Melanocyte of skin (primary cell): ENCODE measurements around the gene EEF1G. TPM values are rescaled to one million over a fixed set of nuclear protein-coding genes. Genes with fewer than 3 reads are reported as not detected.

Source experiments
- small RNA-seq, 2 donors: library from RNA; depleted of rRNA; stranded (forward); fragments of <200 nt; gene quantifications; one replicate each; pipeline ENCODE3, GENCODE V24; 2012
- total RNA-seq, 2 donors: library from RNA; depleted of rRNA; stranded (reverse); fragments of >200 nt; gene quantifications; 2 replicates each; pipeline ENCODE4 v1.2.3, GENCODE V29; 2012

The EEF1G gene
- total RNA-seq = 100 to 1,000 TPM; 357 to 708 TPM

GRCh38 chr11:62573592-62574362 lies at the start of gene EEF1G:
Gene EEF1G (minus strand): TSS chr11:62573891. CDS start chr11:62573842, 49 bp downstream.

GRCh38 chr11:62621567-62622470 lies 48.1 kb upstream of the EEF1G start, which contains the start of gene B3GAT3:
Gene B3GAT3 (minus strand): TSS chr11:62621986. CDS start chr11:62621947, 39 bp downstream.

GRCh38 chr11:62612366-62613290 lies 38.9 kb upstream of the EEF1G start, which contains the start of the genes EML3 and ROM1:
Gene EML3 (minus strand): TSS chr11:62612775. CDS start chr11:62612457, 318 bp downstream.
Gene ROM1 (plus strand): TSS chr11:62613257. CDS start chr11:62613282, 25 bp downstream.

GRCh38 chr11:62601372-62602140 lies 27.9 kb upstream of the EEF1G start, which contains the start of gene MTA2:
Gene MTA2 (minus strand): TSS chr11:62601865. CDS start chr11:62601450, 415 bp downstream.

GRCh38 chr11:62591448-62592145 lies 17.9 kb upstream of the EEF1G start, which contains the start of gene TUT1:
Gene TUT1 (minus strand): TSS chr11:62591523. CDS start chr11:62591485, 38 bp downstream.

GRCh38 chr11:62546244-62546928 lies 27.3 kb downstream of the EEF1G start, which contains the start of gene AHNAK:
Gene AHNAK (minus strand): TSS chr11:62546806. CDS start chr11:62536098, 10,708 bp downstream.

Small RNAs within 50 kb of the gene (small RNA-seq; reads per million reads assigned to genes)
- gene AP001458.1 (0 reads per million in 2 donors), gene EEF1G (0 reads per million in 2 donors), gene MIR6747 (0.41 to 0.56 reads per million in 2 donors)

Other genes starting within 250 kb of the EEF1G start
- gene ASRGL1, start 236.4 kb downstream of the EEF1G start, total RNA-seq = 1 to 10 TPM; 2.1 to 4.3 TPM
- not detected for gene SCGB1A1, start 154.9 kb downstream of the EEF1G start, total RNA-seq
- gene AHNAK, start 27.1 kb downstream of the EEF1G start, total RNA-seq = 100 to 1,000 TPM; 261 to 266 TPM
- 1 to 10 TPM; 6.5 to 7.0 TPM for gene TUT1, start 17.6 kb upstream of the EEF1G start, total RNA-seq
- 100 to 1,000 TPM; 102 to 164 TPM for gene MTA2, start 28.0 kb upstream of the EEF1G start, total RNA-seq
- 10 to 100 TPM; 15.3 to 19.3 TPM for gene EML3, start 38.9 kb upstream of the EEF1G start, total RNA-seq
- 1 to 10 TPM in 1 of 2 donors, under 1 TPM in 1; 1.00 to 1.0 TPM for gene ROM1, start 39.4 kb upstream of the EEF1G start, total RNA-seq
- 10 to 100 TPM; 50.3 to 51.3 TPM for gene B3GAT3, start 48.1 kb upstream of the EEF1G start, total RNA-seq
- gene GANAB, start 72.7 kb upstream of the EEF1G start, total RNA-seq = 100 to 1,000 TPM; 140 to 155 TPM
- 10 to 100 TPM; 26.2 to 28.0 TPM for gene INTS5, start 79.4 kb upstream of the EEF1G start, total RNA-seq
- gene C11orf98, start 91.3 kb upstream of the EEF1G start, total RNA-seq = 10 to 100 TPM; 26.5 to 36.0 TPM
- gene CSKMT, start 91.4 kb upstream of the EEF1G start, total RNA-seq = 1 to 10 TPM; 6.7 to 7.6 TPM
- gene UQCC3, start 97.8 kb upstream of the EEF1G start, total RNA-seq = 1 to 10 TPM; 5.9 to 7.3 TPM
- 1 to 10 TPM; 4.3 to 5.5 TPM for gene LBHD1, start 98.4 kb upstream of the EEF1G start, total RNA-seq
- gene UBXN1, start 105.2 kb upstream of the EEF1G start, total RNA-seq = 10 to 100 TPM; 59.2 to 83.9 TPM
- 1 to 10 TPM; 1.0 to 1.3 TPM for gene LRRN4CL, start 115.6 kb upstream of the EEF1G start, total RNA-seq
- 10 to 100 TPM; 70.3 to 71.9 TPM for gene BSCL2, start 133.5 kb upstream of the EEF1G start, total RNA-seq
- not detected for gene GNG3, start 133.8 kb upstream of the EEF1G start, total RNA-seq
- 10 to 100 TPM in 1 of 2 donors, 1 to 10 TPM in 1; 5.7 to 10.3 TPM for gene HNRNPUL2, start 153.6 kb upstream of the EEF1G start, total RNA-seq
- 10 to 100 TPM; 27.2 to 33.6 TPM for gene TTC9C, start 154.6 kb upstream of the EEF1G start, total RNA-seq
- 10 to 100 TPM in 1 of 2 donors, 1 to 10 TPM in 1; 6.3 to 14.5 TPM for gene ZBTB3, start 180.3 kb upstream of the EEF1G start, total RNA-seq
- 10 to 100 TPM; 37.9 to 72.9 TPM for gene POLR2G, start 187.7 kb upstream of the EEF1G start, total RNA-seq
- 10 to 100 TPM; 28.0 to 31.0 TPM for gene TAF6L, start 197.5 kb upstream of the EEF1G start, total RNA-seq
- 10 to 100 TPM; 50.3 to 60.6 TPM for gene TMEM179B, start 213.5 kb upstream of the EEF1G start, total RNA-seq
- gene TMEM223, start 218.1 kb upstream of the EEF1G start, total RNA-seq = 10 to 100 TPM; 14.5 to 23.0 TPM
- gene NXF1, start 231.5 kb upstream of the EEF1G start, total RNA-seq = 10 to 100 TPM; 31.7 to 32.0 TPM